H1 (cell line): ENCODE results near the gene LAMC3. TPM values are rescaled to one million over a fixed set of nuclear protein-coding genes. Genes with fewer than 3 reads are reported as not detected.

Experiments
- BRCA1 ChIP-seq: IDR thresholded peaks from 2 replicates; pipeline ENCODE4 v1.6.1; 2012; ENCODE audit warnings: low read depth, low read length, improper control_type of control experiment
- CEBPB ChIP-seq: IDR thresholded peaks from 2 replicates; pipeline ENCODE4 v1.6.1; 2012; ENCODE audit warnings: low read depth, low read length
- CHD2 ChIP-seq: IDR thresholded peaks from 2 replicates; pipeline ENCODE4 v1.6.1; 2012; ENCODE audit warnings: low read length, improper control_type of control experiment
- JUN ChIP-seq: IDR thresholded peaks from 2 replicates; pipeline ENCODE4 v1.6.1; 2011; ENCODE audit warnings: low read depth, mild to moderate bottlenecking, improper control_type of control experiment, low read length
- SIN3A ChIP-seq, 2 experiments: IDR thresholded peaks in 1 of 2; conservative IDR thresholded peaks in 1 of 2; 2 replicates each; pipeline ENCODE4 v1.6.1; 2011 to 2012; ENCODE audit warnings: low read length in 2 of 2, improper control_type of control experiment in 1 of 2, low read depth in 1 of 2, mild to moderate bottlenecking in 1 of 2
- TCF12 ChIP-seq: IDR thresholded peaks from 2 replicates; pipeline ENCODE4 v1.6.1; 2011; ENCODE audit warnings: low read depth, mild to moderate bottlenecking, low read length
- polyA plus RNA-seq, 7 experiments: library from polyadenylated mRNA; depleted of rRNA in 3 of 7; stranded (reverse) in 5 of 7; unstranded in 2 of 7; fragments of >200 nt in 5 of 7; fragments of 200-250 nt in 2 of 7; gene quantifications; 1 replicate in 5 of 7; 2 replicates in 1 of 7; 4 replicates in 1 of 7; pipeline versions ENCODE4 v1.2.1 to v1.2.3, GENCODE V29; 2011 to 2013; ENCODE audit warnings: missing spikeins in 2 of 7, mixed read lengths in 2 of 7
- total RNA-seq: library from RNA; stranded (reverse); fragmentation: NEBNext Ultra II Directional; extraction: Animal tissue kit (Norgen Biotek cat#: 25700); gene quantifications from 2 replicates; pipeline ENCODE4 v1.2.1, GENCODE V29; 2021
- TF ChIP-seq, protein P1 (sequence below), 3 experiments: IDR thresholded peaks; 1 replicate in 2 of 3; 2 replicates in 1 of 3; pipeline versions ENCODE4 v1.5.1 to v1.6.1; 2011; ENCODE audit warnings: low read length in 3 of 3, mild to moderate bottlenecking in 3 of 3, inconsistent platforms in 2 of 3, low read depth in 1 of 3, moderate library complexity in 1 of 3; ENCODE audit not compliant: insufficient read depth in 1 of 3; ENCODE audit errors: control extremely low read depth in 1 of 3

Gene LAMC3
- total and polyA plus RNA-seq, 2 of the 8 experiments (the other 6 are each of a cell fraction or from before 2014, with no cell fraction given): 9.3 to 12.3 TPM

DNA sequence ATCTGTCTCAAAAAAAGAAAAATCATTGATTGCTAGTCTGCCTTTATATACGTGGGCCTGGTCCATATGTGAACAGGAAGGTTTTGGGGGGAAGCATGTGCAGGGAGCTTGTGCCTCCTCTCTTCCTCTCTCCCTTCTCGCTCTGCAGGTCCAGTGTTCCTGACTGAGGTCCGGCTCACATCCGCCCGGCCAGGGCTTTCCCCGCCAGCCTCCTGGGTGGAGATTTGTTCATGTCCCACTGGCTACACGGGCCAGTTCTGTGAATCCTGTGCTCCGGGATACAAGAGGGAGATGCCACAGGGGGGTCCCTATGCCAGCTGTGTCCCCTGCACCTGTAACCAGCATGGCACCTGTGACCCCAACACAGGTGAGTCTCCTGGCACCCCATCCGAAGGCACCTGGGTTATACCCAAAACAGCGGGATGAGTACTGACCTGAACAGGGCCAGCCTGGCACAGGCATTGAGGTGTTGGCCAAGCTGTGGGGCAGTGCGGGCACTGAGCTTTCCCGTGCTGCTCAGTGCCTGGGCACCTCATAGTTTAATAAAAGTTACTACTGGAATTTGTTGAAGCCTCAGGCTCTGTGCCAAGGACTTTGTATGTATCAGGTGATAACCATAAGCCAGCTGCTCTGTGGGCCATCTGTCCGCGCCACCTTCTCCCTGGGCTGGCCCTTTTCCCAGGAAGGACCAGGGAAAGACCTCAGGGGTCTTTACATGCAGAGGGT lies 48.0 kb downstream of the LAMC3 start (continued):
- TF ChIP-seq, protein P1, sequence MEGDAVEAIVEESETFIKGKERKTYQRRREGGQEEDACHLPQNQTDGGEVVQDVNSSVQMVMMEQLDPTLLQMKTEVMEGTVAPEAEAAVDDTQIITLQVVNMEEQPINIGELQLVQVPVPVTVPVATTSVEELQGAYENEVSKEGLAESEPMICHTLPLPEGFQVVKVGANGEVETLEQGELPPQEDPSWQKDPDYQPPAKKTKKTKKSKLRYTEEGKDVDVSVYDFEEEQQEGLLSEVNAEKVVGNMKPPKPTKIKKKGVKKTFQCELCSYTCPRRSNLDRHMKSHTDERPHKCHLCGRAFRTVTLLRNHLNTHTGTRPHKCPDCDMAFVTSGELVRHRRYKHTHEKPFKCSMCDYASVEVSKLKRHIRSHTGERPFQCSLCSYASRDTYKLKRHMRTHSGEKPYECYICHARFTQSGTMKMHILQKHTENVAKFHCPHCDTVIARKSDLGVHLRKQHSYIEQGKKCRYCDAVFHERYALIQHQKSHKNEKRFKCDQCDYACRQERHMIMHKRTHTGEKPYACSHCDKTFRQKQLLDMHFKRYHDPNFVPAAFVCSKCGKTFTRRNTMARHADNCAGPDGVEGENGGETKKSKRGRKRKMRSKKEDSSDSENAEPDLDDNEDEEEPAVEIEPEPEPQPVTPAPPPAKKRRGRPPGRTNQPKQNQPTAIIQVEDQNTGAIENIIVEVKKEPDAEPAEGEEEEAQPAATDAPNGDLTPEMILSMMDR (IDR thresholded peaks at IDR 0.05; ENCODE audit: control extremely low read depth in 1 of 3, insufficient read depth in 1 of 3, low read depth in 1 of 3, low read length in 3 of 3): no peak
- TF ChIP-seq JUN (no peak), CEBPB (no peak), CHD2 (no peak), SIN3A (conservative IDR thresholded peaks at IDR 0.05 in 1 of 2, IDR thresholded peaks at IDR 0.05 in 1 of 2; ENCODE audit: low read depth in 1 of 2, low read length in 2 of 2) (no peak), TCF12 (no peak), BRCA1 (no peak)
- TF ChIP-seq, all 59 proteins: peak for 0
